EH (cell line): ENCODE data around the gene BABAM2.

Experiments used
- DNase-seq: peaks from one replicate; pipeline ENCODE4 v3.0.0-alpha.2; 2015; ENCODE audit warnings: low read depth

The BABAM2 gene

DNA sequence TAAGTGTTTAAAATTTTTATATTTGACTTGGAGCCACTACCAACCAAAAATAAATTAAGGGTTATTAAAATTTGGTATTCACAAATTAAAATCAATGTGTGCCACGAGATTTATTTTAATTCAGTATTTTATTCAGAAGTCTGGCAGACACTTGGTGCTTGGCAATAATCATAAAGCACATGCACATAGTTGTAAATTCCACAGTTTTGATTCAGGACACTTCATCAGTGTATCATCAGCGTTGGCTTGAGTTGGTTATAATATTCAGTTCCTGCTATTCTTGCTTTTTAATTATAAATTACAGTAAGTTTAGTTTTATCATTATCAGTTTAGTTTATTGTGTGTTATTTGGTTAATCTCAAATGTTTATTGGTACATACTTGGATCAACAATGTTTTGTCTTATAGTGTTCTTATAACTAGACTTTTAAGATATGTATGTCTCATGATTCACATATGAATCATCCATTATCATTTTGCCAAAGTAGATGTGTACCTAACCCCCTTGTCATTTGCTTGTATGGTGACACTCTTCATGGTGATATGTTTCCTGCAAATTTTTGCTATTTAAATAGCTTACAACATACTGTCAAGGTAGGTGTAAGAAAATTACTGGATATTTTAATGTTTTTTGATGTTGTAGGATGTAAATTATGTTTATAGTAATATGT lies 237.9 kb downstream of the BABAM2 start:
- DNase-seq, result peak; percentile 50

DNA sequence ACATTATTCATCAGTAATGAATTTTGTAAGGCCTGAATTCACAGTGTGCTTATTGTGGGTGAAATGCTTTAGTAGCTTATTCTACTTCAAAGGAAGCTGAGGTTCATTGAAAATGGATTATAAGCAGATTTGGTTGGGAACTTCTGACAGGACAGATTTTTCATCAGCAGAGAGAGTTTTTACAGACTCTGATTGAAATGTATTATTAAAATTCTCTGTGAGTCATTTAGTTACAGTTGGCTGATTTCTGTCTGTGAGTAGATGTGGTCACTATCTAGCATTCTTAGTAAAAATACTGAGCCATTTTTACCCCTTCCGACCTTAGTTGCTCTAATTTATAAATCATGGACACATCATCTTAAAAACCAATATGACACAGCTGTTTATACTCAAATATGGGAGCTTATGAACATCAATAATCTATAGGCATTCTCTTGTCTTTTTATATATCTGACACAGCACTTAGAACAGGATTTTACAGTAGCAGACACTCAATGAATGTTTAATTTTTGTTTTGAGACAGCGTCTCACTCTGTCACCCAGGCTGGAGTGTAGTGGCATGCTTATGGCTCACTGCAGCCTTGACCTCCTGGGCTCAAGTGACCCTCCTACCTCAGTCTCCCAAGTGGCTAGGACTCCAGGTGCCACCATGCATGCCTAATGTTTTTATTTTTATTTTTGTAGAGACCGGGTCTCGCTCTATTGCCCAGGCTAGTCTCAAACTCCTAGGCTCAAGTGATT lies 239.6 kb downstream of the BABAM2 start:
- peak; percentile 60 for DNase-seq

DNA sequence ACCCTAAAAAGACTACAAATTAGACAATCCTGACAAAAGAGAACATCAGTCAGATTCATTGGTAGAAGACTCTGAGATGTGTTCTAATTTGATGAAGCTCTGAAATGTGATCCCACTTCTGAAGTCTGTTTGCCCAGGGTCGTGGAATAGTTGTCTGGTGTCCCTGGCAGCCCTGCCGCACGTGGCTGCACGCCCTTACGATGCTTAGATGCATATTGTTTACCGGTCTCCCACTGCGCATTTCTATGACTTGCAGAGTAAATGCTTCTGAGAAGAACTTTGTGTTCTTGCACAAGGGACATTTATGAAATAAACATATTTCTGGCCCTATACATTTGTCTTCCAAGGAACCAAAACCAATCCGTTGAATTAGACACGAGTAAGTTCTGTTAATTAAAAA lies 243.2 kb downstream of the BABAM2 start:
- no peak for DNase-seq

DNA sequence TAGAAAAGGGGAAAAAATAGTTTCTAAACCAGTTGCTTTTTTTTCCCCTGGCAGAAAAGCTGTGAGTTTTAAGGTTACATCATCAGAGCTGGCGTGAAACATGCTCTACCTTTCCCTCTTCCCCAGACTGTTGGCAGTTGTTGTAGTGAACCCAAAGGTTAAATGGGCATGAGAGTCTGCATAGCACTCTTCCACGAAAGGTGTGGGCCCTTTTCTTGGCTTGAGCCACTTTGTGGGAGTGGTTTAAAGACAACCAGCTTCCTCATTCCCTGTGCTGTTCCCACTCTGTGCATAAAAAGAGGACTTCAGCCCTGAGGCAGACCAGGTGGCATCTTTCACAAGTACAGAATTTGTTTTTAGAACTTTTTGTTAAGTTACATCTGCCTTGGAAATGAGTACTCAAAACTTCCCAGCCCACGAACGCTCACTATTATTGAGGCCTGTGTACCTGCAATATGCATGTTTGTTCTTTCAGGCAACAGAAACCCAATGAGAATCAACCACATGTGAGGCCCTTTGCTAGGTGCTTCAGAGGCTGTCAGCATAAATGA lies 243.8 kb downstream of the BABAM2 start:
- DNase-seq, result no peak

DNA sequence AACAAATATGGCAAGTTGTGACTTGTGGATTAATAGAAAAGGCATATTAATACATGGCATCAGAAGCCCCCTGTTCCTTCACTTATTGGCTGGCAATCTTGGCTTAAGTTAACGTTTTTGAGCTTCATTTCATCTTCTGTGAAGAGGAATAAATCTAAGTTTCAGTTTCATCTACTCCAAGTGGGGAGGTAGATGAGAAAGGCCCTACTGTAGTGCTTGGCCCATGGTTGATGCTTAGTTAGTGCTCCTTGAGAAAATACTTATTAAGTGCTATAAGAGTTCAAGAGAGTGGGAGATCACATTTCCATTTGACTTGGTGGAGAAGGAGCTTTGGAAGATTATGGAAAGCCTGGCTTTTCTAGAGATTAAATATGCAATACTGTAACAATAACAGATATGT lies 244.3 kb downstream of the BABAM2 start:
- no peak for DNase-seq

DNA sequence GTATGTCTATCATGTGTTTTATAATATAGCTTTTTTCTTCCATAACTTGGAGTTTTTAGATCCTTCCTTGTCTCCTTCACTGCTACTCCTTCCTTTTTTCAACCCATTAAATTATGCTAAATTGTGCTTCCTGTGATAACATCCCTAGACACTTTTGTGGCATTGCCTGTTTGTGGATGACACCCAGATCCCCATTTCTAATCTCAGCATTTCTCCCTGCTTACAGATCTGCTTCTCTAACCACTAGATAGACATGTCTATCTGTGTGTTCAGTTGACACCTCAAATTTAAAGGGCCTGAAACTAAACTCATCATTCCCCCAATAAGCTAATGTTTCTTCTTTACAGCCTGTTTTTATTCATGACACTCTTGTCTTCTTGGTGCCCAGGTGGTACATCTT lies 244.8 kb downstream of the BABAM2 start:
- DNase-seq, result peak; percentile 11

DNA sequence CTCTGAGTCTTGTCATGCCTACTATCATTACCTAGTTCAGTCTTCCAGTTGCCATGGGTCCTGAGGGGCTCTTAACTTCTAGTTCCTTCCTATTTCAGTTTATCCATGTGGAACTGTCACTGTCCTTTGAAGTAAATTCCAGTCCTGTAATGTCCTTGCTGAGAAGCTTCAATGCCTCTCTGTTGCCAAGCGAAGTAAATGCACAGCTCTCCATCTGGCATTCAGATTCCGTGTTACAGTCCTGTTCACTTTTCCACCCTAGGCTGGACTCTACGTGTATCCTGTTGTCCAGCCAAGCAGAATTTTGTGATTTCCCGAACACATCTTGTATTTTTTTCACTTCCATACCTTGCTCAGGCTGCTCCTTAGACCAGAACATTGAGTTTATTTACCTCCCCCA lies 245.3 kb downstream of the BABAM2 start:
- no peak for DNase-seq

DNA sequence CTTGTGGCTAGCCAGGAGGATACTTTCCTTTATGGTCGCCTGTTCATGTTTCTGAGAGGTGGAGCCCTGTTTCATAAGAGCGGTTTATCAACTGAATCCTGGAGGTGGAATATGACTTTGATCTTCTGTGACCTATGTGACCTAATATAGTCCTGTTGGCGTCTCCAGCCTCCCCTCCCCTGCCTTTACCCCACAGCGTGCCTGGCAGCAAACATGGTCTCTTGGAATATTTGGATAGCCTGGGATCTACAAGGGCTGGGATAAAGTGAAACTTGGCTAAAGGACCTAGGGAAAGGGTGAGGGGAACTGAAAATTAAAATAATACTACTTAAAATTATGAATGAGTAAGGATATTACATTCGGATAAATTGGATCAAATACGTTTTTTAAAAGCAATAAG lies 246.0 kb downstream of the BABAM2 start:
- no peak for DNase-seq

DNA sequence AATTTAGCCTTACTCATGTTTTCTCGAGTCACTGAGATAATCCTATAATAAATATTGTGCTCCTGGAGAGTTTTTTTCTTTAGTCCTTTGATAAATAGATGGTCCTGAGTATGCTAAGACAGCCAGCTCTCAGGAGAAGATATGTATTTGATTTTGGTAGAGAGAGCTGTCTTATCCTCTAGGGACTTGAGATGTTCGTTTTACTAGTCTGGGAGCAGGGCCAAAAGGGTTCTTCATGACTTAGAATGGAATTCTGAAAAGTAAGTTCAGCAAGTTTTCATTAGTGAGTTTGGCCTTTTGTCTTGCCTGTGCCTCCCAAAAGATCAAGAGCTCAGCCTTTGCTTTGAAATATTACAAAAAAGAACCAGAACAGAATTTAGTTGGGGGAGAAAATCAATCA lies 246.7 kb downstream of the BABAM2 start:
- DNase-seq, result peak; percentile 92

DNA sequence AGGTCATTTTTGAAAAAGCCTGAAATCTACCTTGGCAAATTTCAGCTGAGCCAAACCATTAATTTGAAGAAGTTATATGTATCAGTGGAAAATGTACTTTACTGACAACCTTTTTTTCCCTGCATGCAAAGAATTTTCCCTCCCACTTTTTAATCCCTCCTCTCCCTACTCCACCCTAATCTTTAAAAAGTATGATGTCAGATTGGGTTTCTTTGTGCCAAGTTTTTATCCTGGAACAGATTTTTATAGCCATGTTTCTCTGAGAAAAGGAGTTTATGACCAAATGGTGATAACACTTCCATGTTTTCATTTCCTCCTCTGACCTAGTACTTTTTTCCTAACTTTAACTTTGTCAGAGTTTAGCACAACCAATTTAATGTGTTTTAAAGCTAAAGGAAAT lies 251.9 kb downstream of the BABAM2 start:
- peak; percentile 60 for DNase-seq

DNA sequence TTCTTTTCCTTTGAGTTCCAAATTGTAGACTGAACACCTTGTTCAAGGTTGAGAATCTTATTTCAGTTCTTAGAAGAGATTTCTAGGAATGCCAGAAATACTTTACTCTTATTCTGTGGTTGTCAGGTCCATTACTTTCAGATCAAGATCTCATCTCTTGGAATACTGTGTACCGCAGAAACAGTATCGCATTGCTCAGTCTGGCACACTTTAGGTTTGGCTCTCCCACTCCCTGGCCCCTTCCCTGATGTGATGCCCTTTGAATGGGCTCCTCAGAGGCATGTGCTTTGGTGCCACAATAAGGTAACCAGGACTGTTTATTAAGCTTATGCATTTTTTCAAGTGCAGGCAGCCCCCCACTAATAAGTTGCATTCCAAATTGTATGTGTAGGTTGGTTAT lies 257.5 kb downstream of the BABAM2 start:
- no peak for DNase-seq

DNA sequence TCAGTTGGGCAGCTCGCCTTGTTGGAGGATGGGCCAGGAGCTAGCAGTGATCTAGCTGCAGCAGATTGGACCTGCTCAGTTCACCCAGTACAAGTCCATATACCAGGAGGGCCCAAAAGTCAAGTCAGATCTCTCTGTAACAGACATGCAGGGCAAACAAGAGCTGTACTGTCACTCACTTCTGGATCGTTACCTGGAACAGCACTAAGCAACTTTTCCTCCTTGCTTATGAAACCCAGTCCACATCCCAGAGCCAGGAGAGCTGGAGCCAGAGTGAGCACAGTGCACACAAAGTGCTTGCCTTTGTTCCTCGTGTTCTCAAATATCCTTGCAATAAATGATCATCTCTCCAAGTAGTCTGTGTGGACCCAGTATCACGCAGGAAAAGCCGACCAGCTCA lies 258.0 kb downstream of the BABAM2 start:
- DNase-seq, result no peak

DNA sequence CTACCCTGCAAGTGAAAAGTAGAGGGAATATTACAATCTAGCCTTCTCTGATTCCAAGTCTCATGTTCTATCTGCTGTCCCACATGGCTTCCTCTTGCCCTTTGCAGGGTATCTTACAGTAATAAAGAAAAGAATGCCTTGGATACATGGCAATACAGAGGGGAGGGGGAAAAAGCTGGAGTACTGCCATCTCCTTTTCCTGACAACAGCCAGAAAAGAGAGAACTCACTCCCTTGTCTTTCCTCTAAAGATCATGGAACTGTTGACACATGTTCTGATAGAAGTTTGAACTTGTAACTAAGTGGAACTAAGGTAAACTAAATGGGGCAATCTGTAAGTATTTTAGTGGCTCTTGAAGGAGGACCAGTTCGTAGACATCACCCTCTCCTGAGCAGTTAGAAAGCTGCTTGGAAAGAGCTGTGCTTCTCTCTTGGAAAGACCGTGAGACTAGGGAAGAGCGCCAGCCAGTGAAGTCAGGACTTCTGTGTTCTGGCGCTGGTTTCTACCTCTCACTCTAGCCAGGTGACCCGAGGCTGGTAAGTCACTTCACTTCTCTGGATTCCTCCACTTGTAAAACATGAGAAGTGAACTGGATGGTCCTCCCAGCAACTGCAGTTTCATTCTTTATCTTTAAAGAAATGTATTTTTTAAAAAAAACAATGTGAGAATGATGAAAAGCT lies 259.8 kb downstream of the BABAM2 start:
- DNase-seq, result no peak

DNA sequence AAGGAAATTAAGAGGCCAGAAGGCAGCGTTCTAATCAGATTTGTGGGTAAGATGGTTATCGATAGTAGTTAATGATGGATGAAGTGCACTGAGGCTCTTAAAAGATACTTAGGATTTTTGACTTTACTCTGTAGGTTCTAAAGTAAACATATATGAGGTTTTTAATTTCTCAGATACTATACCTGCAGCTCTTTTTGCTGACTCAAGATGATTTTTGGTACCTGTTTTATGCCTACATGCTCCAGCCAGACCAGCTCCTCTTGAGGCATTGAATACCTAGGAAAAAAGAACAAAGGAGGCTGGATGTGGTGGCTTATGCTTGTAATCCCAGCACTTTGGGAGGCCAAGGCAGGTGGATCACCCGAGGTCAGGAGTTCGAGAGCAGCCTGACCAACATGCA lies 260.5 kb downstream of the BABAM2 start:
- no peak for DNase-seq

DNA sequence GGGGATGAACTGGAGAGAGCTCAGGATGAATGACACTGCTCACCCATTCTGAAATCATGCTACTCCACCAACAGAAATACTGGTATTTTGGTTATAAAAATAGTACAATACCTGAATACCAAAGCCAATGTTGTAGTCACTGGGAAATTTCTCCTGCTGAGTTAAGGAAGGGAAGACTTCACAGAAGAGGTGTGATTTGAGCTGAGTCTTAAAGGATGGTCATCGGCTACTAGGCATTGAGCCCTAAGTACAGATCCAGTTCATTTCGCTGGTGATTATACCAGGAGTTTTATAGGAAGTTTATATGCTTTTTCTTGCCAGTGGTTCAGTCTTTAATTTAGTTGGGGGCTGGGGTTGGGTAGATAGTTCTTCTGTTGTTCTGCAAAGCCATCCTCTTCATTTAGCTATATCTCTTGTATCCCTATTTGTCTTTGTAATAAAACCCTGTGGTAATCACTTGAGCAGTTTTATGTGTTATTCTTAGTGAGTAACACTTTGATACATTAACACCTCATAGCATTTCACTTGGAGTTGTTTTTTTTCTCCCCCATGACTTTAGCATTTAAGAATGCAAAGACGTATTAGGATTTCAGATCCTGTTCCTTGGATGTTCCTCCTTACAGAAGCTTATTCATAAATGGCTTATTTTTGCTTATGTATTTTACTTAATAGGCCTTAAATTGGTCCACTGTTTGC lies 262.2 kb downstream of the BABAM2 start:
- DNase-seq, result peak; percentile 73

DNA sequence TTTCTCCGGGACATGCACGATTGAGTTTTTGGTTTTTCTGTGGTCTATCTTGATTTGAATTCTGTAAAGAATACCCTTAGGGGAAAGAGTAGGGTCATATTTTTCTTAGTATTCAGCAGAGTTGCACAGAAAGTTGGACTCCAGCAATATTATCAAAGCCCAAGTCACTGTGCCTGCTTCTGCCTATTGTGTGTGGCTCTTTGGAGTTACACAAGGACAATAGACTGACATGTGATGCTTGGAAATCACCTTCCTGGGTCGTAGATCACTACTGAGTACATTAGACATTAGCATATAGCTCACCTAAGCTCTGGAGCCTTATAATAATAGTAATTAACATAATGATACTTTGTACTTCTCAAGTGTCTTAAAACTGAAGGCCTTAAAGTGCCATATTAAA lies 263.3 kb downstream of the BABAM2 start:
- DNase-seq, result no peak

DNA sequence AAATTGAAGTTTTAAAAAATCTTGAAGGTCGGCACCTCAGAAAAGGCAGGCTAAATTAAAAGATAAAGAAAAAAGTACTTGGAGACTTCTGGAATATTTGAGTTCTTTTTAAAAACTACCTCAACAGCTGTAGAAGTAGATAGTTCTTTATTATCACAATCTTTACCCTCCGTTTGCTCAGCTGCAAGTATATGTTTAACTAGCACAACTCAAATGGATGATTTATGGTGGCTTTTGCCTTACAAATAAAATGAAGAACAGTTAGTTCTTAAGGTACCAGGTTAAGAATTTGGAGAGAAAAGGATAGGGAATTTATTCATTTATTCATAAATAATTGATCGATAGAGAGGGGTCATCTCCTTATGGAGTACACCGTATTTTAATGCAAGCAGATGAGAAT lies 264.6 kb downstream of the BABAM2 start:
- DNase-seq, result no peak

DNA sequence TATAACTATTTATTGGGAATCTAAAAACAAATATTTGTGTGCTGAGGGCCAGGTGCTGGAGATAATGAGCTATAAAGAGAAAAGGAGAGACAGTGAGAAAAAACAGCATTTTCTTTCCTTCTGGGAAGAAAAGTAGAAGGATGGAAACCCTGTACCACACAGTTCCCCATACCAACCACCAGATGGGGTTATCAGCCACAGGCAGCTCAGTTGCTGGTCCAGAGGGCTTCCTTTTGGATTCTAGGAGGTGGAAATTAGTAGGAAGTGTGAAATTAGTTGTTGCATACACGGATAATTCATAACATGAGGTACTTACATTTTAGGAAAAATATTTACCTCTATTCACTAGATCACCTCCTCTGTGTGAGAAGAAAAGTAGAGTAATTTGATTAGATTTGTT lies 265.1 kb downstream of the BABAM2 start:
- no peak for DNase-seq

DNA sequence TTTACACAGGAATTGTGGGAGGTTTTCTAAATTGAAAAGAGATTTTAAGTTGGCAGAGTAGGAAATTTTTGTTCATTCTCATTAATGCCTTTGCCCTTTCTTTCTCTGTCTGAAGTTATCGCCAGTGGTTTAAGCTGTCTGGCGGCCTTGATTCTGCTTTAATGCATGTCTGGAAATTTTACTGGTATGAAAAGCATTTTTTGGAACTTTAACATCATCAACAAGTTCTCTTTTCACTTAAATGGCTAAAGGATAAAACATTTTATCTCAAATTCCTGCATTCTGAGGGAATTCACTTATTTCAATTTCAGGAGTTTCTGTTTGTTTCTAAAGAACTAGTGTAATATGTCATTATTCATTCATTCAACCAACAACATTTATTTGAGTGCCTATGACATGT lies 268.3 kb downstream of the BABAM2 start:
- no peak for DNase-seq

DNA sequence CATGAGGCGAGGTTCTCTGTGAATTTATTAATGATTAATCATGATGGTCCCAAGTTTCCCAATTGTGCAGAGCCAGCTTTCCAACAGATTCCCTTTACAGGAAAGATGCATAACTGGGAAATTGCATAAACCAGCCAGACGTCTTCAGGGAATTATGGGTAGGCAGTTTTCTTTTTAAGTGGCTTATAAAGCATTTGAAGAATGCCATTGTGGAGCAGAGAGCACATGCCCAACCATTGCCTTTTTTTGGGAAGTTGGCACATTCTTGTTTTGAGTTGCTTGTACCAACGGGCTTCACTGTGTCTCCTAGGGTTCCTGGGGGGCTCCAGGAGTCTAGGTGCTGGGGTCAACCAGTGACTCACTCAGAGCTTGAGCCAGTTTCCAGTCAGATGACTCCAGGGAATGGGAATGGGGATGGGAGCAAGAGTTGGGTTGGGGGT lies 270.5 kb downstream of the BABAM2 start:
- DNase-seq, result peak; percentile 92

DNA sequence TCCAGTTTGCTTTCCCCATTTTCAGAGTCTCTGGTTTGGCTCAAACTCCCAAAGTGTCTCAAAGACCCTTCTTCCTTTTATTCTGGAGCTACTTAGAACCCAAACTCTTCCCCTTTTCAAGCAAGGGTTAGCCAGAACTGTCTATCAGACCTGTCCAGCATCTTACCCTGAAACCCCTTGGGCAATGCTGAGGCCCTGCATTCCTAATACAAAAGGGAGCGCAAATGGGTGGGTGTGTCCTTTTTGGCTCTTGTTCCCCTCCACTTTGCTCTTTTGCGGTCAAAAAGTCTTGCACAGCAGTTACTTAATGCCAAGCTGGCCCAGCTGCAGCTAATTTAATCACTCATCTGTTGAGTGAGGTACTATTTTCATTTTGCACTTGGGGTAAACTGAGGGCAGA lies 270.9 kb downstream of the BABAM2 start:
- DNase-seq, result peak; percentile 64

DNA sequence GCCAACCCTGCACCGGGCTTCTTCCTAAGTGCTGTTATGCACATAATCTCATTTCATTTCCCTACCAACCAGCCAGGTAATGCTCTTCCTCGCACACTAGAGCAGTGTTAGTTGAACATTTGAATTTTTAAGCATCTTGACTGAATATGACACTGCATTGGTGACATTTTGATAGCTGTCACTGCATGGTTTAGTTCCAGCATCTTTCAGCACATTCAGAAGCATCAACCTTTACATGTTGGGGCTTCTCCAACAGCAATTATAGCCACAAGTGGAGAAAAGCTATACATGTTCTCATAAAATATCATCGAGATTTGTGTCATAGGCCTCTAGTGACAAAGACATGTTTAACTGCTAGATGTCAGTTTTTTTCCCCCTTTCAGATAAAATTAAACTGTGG lies 272.0 kb downstream of the BABAM2 start:
- no peak for DNase-seq
